GM19468 (cell line): ENCODE measurements around the gene NFAM1.

ENCODE experiments used
- ATAC-seq: cut with Tn5 transposase; IDR thresholded peaks from one replicate; pipeline ENCODE4 v1.9.1; 2021; ENCODE audit warnings: mild to moderate bottlenecking, moderate library complexity, moderate number of reproducible peaks; ENCODE audit not compliant: unreplicated experiment; ENCODE audit errors: extremely low read depth

The NFAM1 gene

GRCh38 chr22:42341779-42342178 is 90.4 kb downstream of the NFAM1 start:
- ATAC-seq, result no peak

- no peak for ATAC-seq
Measured at GRCh38 chr22:42340829-42341383, 91.3 kb downstream of the NFAM1 start.

GRCh38 chr22:42340150-42340549 is 92.1 kb downstream of the NFAM1 start:
- no peak for ATAC-seq

- no peak for ATAC-seq
Measured at GRCh38 chr22:42338479-42338878, 93.7 kb downstream of the NFAM1 start.

GRCh38 chr22:42337356-42337755 is 94.8 kb downstream of the NFAM1 start:
- no peak for ATAC-seq

- ATAC-seq, result no peak
Measured at GRCh38 chr22:42336527-42337227, 95.5 kb downstream of the NFAM1 start.

GRCh38 chr22:42335839-42336378 is 96.3 kb downstream of the NFAM1 start:
- ATAC-seq, result no peak

GRCh38 chr22:42334875-42335512 is 97.2 kb downstream of the NFAM1 start:
- ATAC-seq, result no peak

GRCh38 chr22:42333544-42333943 is 98.7 kb downstream of the NFAM1 start:
- no peak for ATAC-seq

- ATAC-seq, result no peak
Measured at GRCh38 chr22:42332089-42332488, 100.1 kb downstream of the NFAM1 start.

GRCh38 chr22:42331014-42331413 is 101.2 kb downstream of the NFAM1 start:
- ATAC-seq, result no peak
